T1000 (cell line): ENCODE data around the gene SH2D3C.
"Not testable (repeated sequence)": the region's sequence is repeated elsewhere in the genome, so short reads cannot be mapped to it uniquely, and the experiment has no call there.

ENCODE experiments used
- DNase-seq: peaks from one replicate; lab custom pipeline; 2025; ENCODE audit warnings: mixed read lengths; lab: John Stamatoyannopoulos, UW

The SH2D3C gene

DNA sequence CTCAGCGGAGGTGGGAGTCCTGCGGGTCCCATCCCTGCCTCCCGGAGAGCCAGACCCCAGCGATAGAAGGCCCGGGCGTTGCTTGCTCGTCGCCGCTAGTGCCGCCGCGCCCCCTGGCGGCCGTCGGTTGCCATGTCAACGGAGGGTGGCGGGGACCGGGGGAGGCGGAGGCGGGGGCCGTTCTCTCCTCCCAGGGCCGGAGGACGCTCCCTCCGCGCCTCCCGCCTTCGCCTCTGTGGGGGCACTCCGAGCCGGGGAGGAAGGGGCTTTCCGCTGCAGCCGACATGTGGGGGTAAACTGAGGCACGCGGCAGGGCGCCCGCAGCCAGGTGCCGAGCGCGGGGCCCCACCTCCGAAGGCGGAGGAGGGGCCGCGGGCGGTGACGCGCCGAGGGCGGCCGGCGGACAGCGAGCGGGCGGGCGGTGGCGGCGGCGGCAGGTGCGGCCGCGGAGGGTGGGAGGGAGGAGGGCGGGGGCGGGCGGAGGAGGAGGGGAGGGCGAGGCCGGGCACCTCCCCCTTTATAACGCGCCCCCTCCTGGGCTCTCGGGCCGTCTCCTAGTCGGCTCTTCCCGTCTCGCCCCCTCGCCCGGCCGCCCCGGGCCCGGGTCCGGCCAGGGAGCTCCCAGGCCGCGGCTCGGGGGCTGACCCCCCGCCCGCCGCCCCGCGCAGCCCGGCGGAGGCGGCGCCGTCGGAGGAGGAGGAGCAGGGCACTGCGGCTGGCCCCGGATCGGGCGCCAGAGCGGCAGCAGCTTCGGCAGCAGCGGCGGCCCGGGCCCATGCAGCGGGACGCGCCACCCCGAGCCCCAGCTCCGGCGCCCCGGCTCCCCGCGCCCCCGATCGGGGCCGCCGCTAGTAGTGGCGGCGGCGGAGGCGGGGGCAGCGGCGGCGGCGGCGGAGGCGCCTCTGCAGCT is 6.8 kb upstream of the SH2D3C start:
- peak; percentile 72 for DNase-seq

- DNase-seq: no peak
Observed at GRCh38 chr9:127783111-127784008, 4.9 kb upstream of the SH2D3C start.

DNA sequence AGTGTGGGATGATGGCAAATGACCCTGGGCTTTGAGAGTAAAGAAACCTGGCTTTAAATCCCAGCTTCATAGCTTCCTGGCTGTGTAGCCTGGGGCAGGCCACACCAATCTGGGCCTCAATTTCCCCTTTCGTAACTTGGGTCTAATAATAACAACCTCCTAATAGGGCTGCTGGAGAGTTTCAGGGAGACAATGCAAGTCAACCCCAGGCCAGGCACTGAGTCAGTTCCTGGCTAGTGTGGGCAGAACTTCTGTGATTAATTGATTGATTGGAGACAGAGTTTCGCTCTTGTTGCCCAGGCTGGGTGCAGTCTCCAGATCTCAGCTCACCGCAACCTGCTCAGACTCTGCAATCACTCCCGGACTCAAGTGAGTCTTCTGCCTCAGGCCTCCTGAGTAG is 3.3 kb upstream of the SH2D3C start:
- no peak for DNase-seq

DNA sequence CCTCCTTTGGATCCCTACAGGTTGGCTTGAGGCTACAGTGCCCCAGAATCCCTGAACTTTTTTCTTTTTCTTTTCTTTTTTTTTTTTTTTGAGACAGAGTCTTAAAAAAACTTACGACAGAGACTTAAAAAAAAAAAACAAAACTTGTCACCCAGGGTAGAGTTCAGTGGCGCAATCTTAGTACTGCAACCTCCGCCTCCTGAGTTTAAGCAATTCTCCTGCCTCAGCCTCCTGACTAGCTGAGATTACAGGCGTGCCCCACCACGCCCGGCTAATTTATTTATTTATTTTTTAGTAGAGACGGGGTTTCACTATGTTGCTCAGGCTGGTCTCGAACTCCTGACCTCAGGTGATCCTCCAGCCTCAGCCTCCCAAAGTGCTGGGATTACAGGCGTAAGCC is 2.4 kb upstream of the SH2D3C start:
- not testable (repeated sequence) for DNase-seq

DNA sequence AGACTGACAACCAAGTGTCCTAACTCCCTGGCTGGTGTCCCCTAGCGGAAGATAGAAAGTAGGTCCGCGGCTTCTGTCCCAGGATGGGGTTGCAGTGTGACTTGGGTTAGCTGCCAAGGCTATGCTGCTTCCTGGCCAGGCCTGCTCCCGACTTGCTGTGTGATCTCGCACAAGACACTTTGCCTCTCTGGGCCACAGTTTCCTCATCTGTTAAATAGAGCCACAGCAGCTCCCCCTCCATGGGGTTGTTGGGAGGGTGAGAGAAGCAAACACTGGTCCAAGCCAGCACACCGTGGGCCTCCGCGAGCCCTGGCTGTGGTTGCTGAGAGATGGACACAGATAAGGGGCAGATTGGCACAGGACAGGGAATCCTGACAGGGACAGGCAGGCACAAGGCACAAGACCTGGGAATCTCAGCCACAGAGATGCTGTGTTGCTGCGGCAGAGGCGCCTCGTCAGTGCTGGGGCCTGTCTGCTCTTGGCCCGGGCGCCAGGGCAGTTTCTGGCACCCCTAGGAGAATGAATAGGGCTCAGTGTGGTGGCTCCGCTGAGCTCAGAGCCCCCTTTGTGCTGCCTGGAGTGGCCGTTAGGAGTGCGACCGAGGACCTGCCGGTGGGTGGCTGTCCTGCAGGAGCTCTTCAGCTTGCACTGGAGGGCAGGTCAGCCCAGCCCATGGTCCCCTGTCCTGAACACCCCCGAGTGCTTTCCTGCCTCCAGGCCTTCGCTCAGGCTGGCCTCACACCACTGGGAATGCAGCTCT is 1.8 kb upstream of the SH2D3C start:
- DNase-seq: no peak

GRCh38 chr9:127779136-127779981 is 893 bp upstream of the SH2D3C start:
- DNase-seq: no peak

DNA sequence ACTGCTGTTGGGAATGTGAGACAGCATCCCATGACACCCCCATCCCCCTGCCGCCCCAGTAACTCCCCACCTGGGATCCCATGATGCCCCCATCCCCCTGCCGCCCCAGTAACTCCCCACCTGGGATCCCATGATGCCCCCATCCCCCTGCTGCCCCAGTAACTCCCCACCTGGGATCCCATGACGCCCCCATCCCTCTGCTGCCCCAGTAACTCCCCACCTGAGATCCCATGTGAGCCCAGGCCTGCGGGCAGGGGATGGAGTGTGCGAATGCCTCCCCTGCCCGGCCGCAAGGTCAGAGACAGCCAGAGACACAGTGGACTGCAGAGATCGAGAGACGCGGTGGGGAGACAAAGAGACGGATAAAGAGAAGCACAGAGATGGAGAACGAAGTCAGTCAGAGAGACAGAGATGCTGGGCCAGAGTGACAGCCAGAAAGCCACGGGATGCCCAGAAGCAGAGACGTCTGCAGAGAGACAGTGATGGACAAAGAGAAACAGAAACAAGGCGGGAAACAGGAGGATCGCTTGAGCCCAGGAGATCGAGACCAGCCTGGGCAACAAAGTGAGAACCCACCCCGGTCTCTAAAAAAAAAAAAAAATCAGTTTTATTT is 992 bp downstream of the SH2D3C start:
- no peak for DNase-seq

- DNase-seq: no peak
Observed at GRCh38 chr9:127776924-127777289, 1.6 kb downstream of the SH2D3C start.

DNA sequence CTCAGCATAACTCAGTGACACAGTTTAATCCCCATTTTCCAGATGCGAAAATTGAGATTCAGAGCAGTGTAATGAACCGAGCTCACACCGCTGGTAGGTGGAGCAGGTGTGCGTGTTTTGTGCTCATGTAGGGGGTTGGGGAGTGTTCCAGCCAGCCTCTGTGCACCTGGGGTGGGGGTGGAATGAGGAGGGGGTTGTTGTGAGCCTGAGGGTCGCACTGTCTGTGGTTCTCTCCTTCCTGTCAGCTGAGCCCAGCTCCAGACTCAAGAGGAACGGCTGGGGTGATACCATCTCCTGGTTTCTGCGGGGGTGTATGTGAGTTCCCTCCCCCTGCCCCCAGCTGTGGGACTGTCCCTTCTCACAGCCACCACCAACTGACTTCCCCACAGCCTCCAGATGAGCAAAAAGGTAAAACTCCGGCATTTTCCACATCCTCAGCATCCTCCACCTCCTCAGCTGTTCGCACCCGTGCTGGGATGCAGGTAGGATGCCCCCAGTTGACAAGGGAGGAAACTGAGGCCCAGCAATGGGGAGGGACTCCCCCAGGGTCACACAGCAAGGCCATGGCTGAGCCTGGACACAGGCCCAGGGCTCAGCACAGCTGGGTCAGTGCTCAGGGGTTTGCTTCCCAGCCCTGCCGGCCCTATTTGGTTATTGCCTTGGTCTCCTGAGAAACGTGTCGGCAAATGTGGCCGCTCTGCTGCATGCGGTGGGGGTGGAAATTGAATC is 2.1 kb downstream of the SH2D3C start:
- no peak for DNase-seq

DNA sequence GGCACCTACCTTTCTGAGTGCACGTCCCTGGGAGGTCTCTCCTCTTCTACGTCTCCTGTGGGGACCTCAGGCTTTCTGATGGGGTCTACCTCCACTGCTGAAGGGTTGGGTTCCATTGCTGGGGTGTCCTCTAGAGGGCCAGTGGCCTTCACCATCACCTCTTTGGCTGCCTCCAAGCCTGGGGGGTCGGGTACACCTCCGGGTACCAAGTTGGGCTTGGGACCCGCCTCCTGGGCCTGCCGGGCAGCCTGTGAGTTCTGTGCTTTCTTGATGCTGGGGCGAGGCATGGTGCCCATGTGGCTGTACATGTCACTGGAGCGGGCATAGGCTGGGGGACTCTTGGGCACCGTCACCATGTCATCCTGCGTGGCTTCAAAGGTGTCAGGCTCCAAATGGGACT is 4.5 kb downstream of the SH2D3C start:
- no peak for DNase-seq

DNA sequence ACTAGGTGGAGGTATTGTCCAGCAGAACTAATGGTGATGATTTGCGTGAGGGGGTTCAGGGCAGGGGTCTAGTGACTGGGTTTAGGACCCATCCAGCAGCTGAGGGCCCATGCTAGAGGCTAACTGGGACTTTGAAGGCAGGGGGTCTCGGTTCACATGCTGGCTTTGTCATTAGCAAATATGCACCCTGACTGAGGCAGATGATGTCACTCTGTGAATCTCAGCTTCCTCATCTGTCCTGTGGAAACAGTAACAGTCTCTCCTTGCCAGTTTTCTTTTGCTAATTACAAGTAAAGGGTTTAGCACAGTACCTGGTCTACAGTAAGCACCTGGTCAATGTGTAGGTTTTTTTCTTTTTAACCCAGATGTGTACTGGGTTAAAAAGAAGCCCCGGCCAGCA is 5.2 kb downstream of the SH2D3C start:
- no peak for DNase-seq

DNA sequence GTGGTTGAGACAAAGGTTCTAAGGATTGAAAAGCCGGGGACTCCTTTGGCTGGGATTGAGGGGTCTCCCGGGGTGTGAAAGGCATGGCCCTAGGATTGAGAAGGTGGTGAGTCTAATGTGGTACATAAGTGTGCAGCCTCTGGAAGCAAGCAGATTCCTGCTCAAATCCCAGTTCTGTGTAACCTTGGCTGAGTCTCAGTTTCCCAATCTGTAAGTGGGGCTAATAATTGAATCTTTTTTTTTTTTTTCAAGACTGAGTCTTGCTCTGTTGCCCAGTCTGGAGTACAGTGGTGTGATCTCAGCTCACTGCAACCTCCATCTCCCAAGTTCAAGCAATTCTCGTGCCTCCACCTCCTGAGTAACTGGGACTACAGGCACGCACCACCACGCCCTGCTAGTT is 5.9 kb downstream of the SH2D3C start:
- DNase-seq: no peak

DNA sequence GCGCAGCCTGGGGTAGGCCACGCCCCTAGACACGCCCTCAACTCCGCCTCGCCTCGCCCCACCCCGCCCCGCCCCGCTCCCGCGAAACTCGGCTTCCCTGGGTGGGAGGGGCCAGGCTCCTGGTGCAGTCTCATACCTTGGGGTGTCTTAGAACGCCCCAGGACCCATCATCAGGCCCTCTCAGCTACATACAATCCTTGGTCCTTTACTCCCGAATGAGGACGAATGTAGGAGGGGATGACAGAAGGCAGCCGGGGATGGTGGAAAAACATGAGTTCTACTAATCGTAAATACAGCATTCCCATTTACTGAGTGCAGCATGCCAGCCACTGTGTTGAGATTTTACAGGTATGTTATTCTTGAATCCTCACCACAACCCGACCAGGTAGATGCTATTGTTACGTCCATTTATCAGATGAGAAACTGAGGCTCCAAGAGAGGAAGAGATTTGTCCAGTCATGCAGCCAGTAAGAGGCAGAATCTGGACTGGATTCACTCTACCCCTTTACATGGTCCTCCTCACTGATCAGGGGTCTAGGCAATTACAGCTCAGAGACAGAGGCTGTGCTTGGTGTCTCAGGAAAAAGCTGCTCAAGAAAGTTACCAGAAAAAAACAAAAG is 6.8 kb downstream of the SH2D3C start:
- DNase-seq: no peak

GRCh38 chr9:127770905-127771569 is 7.4 kb downstream of the SH2D3C start:
- peak; percentile 95 for DNase-seq

GRCh38 chr9:127770583-127770904 is 7.9 kb downstream of the SH2D3C start:
- no peak for DNase-seq

GRCh38 chr9:127769929-127770582 is 8.4 kb downstream of the SH2D3C start:
- no peak for DNase-seq

- DNase-seq: no peak
Observed at GRCh38 chr9:127769101-127769500, 9.4 kb downstream of the SH2D3C start.

GRCh38 chr9:127768698-127769097 is 9.8 kb downstream of the SH2D3C start:
- DNase-seq: no peak

- DNase-seq: no peak
Observed at GRCh38 chr9:127767909-127768331, 10.5 kb downstream of the SH2D3C start.
